Sigmoid colon (tissue), 7 donors: ENCODE results near the gene KCNE1. TPM values are rescaled to one million over a fixed set of nuclear protein-coding genes. Genes with fewer than 3 reads are reported as not detected.
"Not testable (repeated sequence)": the region's sequence is repeated elsewhere in the genome, so short reads cannot be mapped to it uniquely, and the experiment has no call there.

Experiments
- DNase-seq: peaks from one replicate; pipeline ENCODE4 v3.0.0-alpha.2; 2019
- H3K27ac ChIP-seq, 4 donors: fragments of 200-600 bp; sonication (generic); one replicate each; pipeline ENCODE4 v1.5.1; 2016 to 2019; ENCODE audit warnings: mild to moderate bottlenecking in 1 of 4
- H3K27me3 ChIP-seq, 3 donors: fragments of 200-600 bp; sonication (generic); one replicate each; pipeline ENCODE4 v1.5.1; 2019; ENCODE audit warnings: mild to moderate bottlenecking in 1 of 3
- H3K36me3 ChIP-seq, 4 donors: fragments of 200-600 bp; sonication (generic); one replicate each; pipeline ENCODE4 v1.5.1; 2016 to 2019
- H3K4me1 ChIP-seq, 4 donors: fragments of 200-600 bp; sonication (generic); one replicate each; pipeline ENCODE4 v1.5.1; 2017 to 2019
- H3K4me3 ChIP-seq, 4 donors: fragments of 200-600 bp; sonication (generic); one replicate each; pipeline ENCODE4 v1.5.1; 2017 to 2019; ENCODE audit warnings: mild to moderate bottlenecking in 2 of 4, moderate library complexity in 1 of 4
- H3K9me3 ChIP-seq, 4 donors: fragments of 200-600 bp in 3 of 4; sonication (generic) in 3 of 4; one replicate each; pipeline versions ENCODE4 v1.5.1 to v1.6.1; 2013 to 2019
- EP300 ChIP-seq, 4 donors: sonication (generic); formaldehyde crosslinking; IDR thresholded peaks; one replicate each; pipeline ENCODE4 v1.6.1; 2017; ENCODE audit warnings: antibody characterized with exemption in 4 of 4
- POLR2A ChIP-seq, 2 donors: fragments of 450-650 bp; IDR thresholded peaks; one replicate each; pipeline ENCODE4 v1.6.1; 2016; ENCODE audit warnings: antibody characterized with exemption in 2 of 2, mild to moderate bottlenecking in 2 of 2, moderate library complexity in 2 of 2
- POLR2AphosphoS5 ChIP-seq, 4 donors: sonication (generic); formaldehyde crosslinking; IDR thresholded peaks; one replicate each; pipeline ENCODE4 v1.6.1; 2017; ENCODE audit warnings: antibody characterized with exemption in 4 of 4
- WGBS, 2 donors: extraction: QIAGEN DNeasy Blood & Tissue Kit; methylation state at CpG; one replicate each; pipeline ENCODE4 v1.1.7; 2013; 5-methylcytosine and 5-hydroxymethylcytosine counted together
- intact Hi-C: fragments of 100-400 bp; cut with DNase I; formaldehyde crosslinking; loops from one replicate; pipeline ENCODE4 v1.15.1; 2023
- polyA plus RNA-seq, 3 donors: library from polyadenylated mRNA; stranded (reverse); fragments of 200-250 nt; gene quantifications; one replicate each; pipeline ENCODE4 v1.2.3, GENCODE V29; 2013
- total RNA-seq, 4 donors: library from RNA; depleted of rRNA; stranded (reverse); fragments of >200 nt; gene quantifications; one replicate each; pipeline ENCODE4 v1.1.0, GENCODE V29; 2016
- TF ChIP-seq, protein P1 (sequence below), 4 experiments: fragments of 450-650 bp in 3 of 4; fragments of 200-600 bp in 1 of 4; IDR thresholded peaks; one replicate each; pipeline ENCODE4 v1.5.1; 2016 to 2019; ENCODE audit warnings: antibody characterized with exemption in 4 of 4, mild to moderate bottlenecking in 3 of 4, moderate library complexity in 2 of 4
- donor health status: healthy with polysubstance abuse.
- donor health status: Bipolar disorder and iron deficiency.
- donor health status: healthy.

KCNE1 gene
- total and polyA plus RNA-seq, 7 donors = 0.60 to 7.2 (median 2.3) TPM; not detected in 1

DNA sequence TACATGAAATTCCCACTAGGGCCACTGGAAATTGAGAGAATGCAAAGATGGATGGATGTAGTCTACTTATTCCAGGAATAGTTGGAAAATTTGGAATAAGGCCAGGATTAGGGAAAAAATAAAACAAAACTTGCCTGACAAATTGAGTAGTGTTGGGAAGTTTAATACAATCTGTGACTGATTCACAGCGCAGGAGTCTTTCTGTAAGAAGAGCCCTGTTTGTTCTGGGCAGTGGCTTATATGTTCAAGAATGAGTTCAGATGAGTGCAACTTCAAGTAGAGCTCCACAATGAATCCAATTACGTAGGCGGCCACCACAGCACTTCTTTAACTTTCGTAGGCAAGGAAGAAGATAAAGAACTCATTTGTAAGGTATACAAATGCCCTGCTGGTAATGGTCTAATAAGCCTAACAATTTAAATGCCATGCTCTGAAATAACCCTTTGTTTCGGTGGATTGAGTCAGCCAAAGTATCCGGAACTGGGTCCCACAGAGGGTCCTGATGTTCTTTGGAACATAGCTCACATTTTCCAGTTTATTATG is 47.1 kb upstream of the KCNE1 start:
- H3K27ac ChIP-seq = peak overlapping the region in 1 of 4 donors; percentile 36
- no peaks in the 10 kb centered on the region for H3K9me3 ChIP-seq

DNA sequence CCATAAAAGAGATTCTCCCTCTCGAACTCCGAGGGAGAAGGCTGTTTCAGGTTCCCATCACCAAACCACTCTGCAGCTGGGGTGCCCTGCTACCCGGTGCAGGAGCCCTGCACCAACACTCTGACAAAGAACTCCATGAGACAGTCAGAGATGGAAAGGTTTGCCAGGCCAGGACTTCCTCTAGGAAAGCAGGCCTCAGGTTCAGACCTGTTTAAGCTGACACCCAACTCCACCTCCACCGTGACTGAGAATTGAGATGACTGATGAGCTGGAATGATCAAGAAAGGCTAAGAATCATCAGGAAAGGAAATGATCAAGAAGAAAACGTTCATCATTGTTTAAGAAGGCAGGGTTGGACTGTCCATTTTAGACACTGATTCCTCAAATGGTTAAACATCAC is 46.2 kb upstream of the KCNE1 start:
- TF ChIP-seq EP300 (IDR thresholded peaks at IDR 0.05) = no peak
- TF ChIP-seq, protein P1, sequence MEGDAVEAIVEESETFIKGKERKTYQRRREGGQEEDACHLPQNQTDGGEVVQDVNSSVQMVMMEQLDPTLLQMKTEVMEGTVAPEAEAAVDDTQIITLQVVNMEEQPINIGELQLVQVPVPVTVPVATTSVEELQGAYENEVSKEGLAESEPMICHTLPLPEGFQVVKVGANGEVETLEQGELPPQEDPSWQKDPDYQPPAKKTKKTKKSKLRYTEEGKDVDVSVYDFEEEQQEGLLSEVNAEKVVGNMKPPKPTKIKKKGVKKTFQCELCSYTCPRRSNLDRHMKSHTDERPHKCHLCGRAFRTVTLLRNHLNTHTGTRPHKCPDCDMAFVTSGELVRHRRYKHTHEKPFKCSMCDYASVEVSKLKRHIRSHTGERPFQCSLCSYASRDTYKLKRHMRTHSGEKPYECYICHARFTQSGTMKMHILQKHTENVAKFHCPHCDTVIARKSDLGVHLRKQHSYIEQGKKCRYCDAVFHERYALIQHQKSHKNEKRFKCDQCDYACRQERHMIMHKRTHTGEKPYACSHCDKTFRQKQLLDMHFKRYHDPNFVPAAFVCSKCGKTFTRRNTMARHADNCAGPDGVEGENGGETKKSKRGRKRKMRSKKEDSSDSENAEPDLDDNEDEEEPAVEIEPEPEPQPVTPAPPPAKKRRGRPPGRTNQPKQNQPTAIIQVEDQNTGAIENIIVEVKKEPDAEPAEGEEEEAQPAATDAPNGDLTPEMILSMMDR (IDR thresholded peaks at IDR 0.05) = no peak
- TF ChIP-seq POLR2AphosphoS5 (IDR thresholded peaks at IDR 0.05) = no peak
- TF ChIP-seq POLR2A (IDR thresholded peaks at IDR 0.05) = no peak
- Histone ChIP-seq H3K4me1 (peaks cover 0 to 9% (median 3%) of the 10 kb centered on the region in 4 donors), H3K9me3 (no peaks in the 10 kb centered on the region), H3K27me3 (no peaks in the 10 kb centered on the region), H3K4me3 (no peak overlapping the region), H3K27ac (no peak overlapping the region), H3K36me3 (no peaks in the 10 kb centered on the region)
- WGBS, 2 donors = 87 to 90% methylated on average over 5 of the region's 5 CpGs
- intact Hi-C loops = no loop called here
- no peak for DNase-seq

More for the DNA sequence above, 47.1 kb upstream of the KCNE1 start:
- Histone ChIP-seq H3K27me3 (no peaks in the 10 kb centered on the region), H3K4me3 (no peak overlapping the region), H3K4me1 (peaks cover 0 to 3% (median 0%) of the 10 kb centered on the region in 4 donors), H3K36me3 (no peaks in the 10 kb centered on the region)
- no peak for DNase-seq
- TF ChIP-seq POLR2A (IDR thresholded peaks at IDR 0.05) = no peak
- no peak for TF ChIP-seq EP300 (IDR thresholded peaks at IDR 0.05)
- TF ChIP-seq POLR2AphosphoS5 (IDR thresholded peaks at IDR 0.05) = no peak
- TF ChIP-seq, protein P1 (IDR thresholded peaks at IDR 0.05) = no peak
- whole genome bisulfite sequencing, 2 donors = 84 to 95% methylated on average over 6 of the region's 6 CpGs
- intact Hi-C loops = no loop called here

- DNase-seq = no peak
- H3K36me3 ChIP-seq = no peaks in the 10 kb centered on the region
- H3K27me3 ChIP-seq = no peaks in the 10 kb centered on the region
- no peak for TF ChIP-seq POLR2A (IDR thresholded peaks at IDR 0.05)
- TF ChIP-seq EP300 (IDR thresholded peaks at IDR 0.05) = no peak
- TF ChIP-seq POLR2AphosphoS5 (IDR thresholded peaks at IDR 0.05) = no peak
- TF ChIP-seq, protein P1 (IDR thresholded peaks at IDR 0.05) = no peak
- H3K27ac ChIP-seq = no peak overlapping the region
- H3K4me1 ChIP-seq = peaks cover 0 to 18% (median 11%) of the 10 kb centered on the region in 4 donors
- H3K4me3 ChIP-seq = no peak overlapping the region
- no peaks in the 10 kb centered on the region for H3K9me3 ChIP-seq
- whole genome bisulfite sequencing, 2 donors = 81 to 89% methylated on average over 5 of the region's 5 CpGs
- intact Hi-C loops = no loop called here
These were observed 45.3 kb upstream of the KCNE1 start for GRCh38 chr21:34557261-34557660.

DNA sequence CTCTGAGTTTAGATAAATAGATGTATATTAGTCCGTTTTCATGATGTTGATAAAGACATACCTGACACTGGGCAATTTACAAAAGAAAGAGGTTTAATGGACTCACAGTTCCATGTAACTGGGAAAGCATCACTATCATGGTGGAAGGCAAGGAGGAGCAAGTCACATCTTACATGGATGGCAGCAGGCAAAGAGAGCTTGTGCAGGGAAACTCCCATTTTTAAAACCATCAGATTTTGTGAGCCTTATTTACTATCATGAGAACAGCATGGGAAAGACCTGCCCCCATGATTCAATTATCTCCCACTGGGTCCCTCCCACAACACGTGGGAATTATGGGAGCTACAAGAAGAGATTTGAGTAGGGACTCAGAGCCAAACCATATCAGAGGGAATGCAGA is 42.7 kb upstream of the KCNE1 start:
- H3K36me3 ChIP-seq, H3K9me3 ChIP-seq, H3K27me3 ChIP-seq, intact Hi-C loops, H3K27ac ChIP-seq, H3K4me3 ChIP-seq, DNase-seq: not testable (repeated sequence)
- H3K4me1 ChIP-seq = peaks cover 0 to 21% (median 12%) of the 10 kb centered on the region in 4 donors
- WGBS, 2 donors = 90 to 97% methylated on average over 2 of the region's 2 CpGs

- TF ChIP-seq EP300 (IDR thresholded peaks at IDR 0.05) = no peak
- TF ChIP-seq, protein P1 (IDR thresholded peaks at IDR 0.05) = no peak
- TF ChIP-seq POLR2AphosphoS5 (IDR thresholded peaks at IDR 0.05) = no peak
- TF ChIP-seq POLR2A (IDR thresholded peaks at IDR 0.05) = no peak
- 92 to 95% methylated on average over 4 of the region's 4 CpGs for WGBS, 2 donors
These were observed 42.2 kb upstream of the KCNE1 start for GRCh38 chr21:34554227-34554626.

More at GRCh38 chr21:34554227-34554626, 42.2 kb upstream of the KCNE1 start:
- no peak for DNase-seq
- intact Hi-C loops = no loop called here
- H3K4me1 ChIP-seq = peaks cover 0 to 18% (median 12%) of the 10 kb centered on the region in 4 donors
- no peaks in the 10 kb centered on the region for H3K9me3 ChIP-seq
- no peak overlapping the region for H3K4me3 ChIP-seq
- no peak overlapping the region for H3K27ac ChIP-seq
- H3K36me3 ChIP-seq = no peaks in the 10 kb centered on the region
- no peaks in the 10 kb centered on the region for H3K27me3 ChIP-seq
